ENCODE data around the gene TTC22. TPM values are rescaled to one million over a fixed set of nuclear protein-coding genes. Genes with fewer than 3 reads are reported as not detected.

Gene TTC22
- total RNA-seq, 3 donors from 2014 or later, result 51.6 to 122 (median 70.8) TPM

GRCh38 chr1:54837002-54837853 is 36.1 kb upstream of the TTC22 start:
- Histone ChIP-seq H3K4me1 (ENCODE audit: low read depth) (no peaks in the 10 kb centered on the region), H3K36me3 (ENCODE audit: low read depth) (no peaks in the 10 kb centered on the region), H3K4me3 (no peak overlapping the region), H3K9me3 (no peaks in the 10 kb centered on the region)
- no peak for ATAC-seq
- no peak for TF ChIP-seq CTCF (IDR thresholded peaks at IDR 0.05)
- DNase-seq, result no peak
- intact Hi-C loops (cut with DNase I, micrococcal nuclease), result no loop called here

- H3K9me3 ChIP-seq, result no peaks in the 10 kb centered on the region
- no peak for TF ChIP-seq CTCF (IDR thresholded peaks at IDR 0.05)
- no peak for ATAC-seq
- no peaks in the 10 kb centered on the region for H3K36me3 ChIP-seq (ENCODE audit: low read depth)
- intact Hi-C loops (cut with DNase I, micrococcal nuclease), result no loop called here
- H3K4me1 ChIP-seq (ENCODE audit: low read depth), result no peaks in the 10 kb centered on the region
- no peak for DNase-seq
- no peak overlapping the region for H3K4me3 ChIP-seq
These were observed 35.5 kb upstream of the TTC22 start for GRCh38 chr1:54836594-54836993.

- no peak overlapping the region for H3K4me3 ChIP-seq
- no peaks in the 10 kb centered on the region for H3K9me3 ChIP-seq
- intact Hi-C loops (cut with DNase I, micrococcal nuclease), result no loop called here
- H3K4me1 ChIP-seq (ENCODE audit: low read depth), result no peaks in the 10 kb centered on the region
- H3K36me3 ChIP-seq (ENCODE audit: low read depth), result no peaks in the 10 kb centered on the region
- ATAC-seq (no peak), DNase-seq (no peak)
- no peak for TF ChIP-seq CTCF (IDR thresholded peaks at IDR 0.05)
These were observed 34.8 kb upstream of the TTC22 start for GRCh38 chr1:54835970-54836369.

- DNase-seq (no peak), ATAC-seq (no peak)
- H3K36me3 ChIP-seq (ENCODE audit: low read depth), result no peaks in the 10 kb centered on the region
- H3K9me3 ChIP-seq, result no peaks in the 10 kb centered on the region
- H3K4me1 ChIP-seq (ENCODE audit: low read depth), result no peaks in the 10 kb centered on the region
- TF ChIP-seq CTCF (IDR thresholded peaks at IDR 0.05), result no peak
- H3K4me3 ChIP-seq, result no peak overlapping the region
- intact Hi-C loops (cut with DNase I, micrococcal nuclease), result no loop called here
These were observed 34.2 kb upstream of the TTC22 start for GRCh38 chr1:54835131-54835898.

GRCh38 chr1:54834007-54834541 is 33.0 kb upstream of the TTC22 start:
- no peaks in the 10 kb centered on the region for H3K9me3 ChIP-seq
- ATAC-seq (no peak), DNase-seq (no peak)
- no peak for TF ChIP-seq CTCF (IDR thresholded peaks at IDR 0.05)
- H3K36me3 ChIP-seq (ENCODE audit: low read depth), result no peaks in the 10 kb centered on the region
- H3K4me3 ChIP-seq, result no peak overlapping the region
- intact Hi-C loops (cut with DNase I, micrococcal nuclease), result no loop called here
- H3K4me1 ChIP-seq (ENCODE audit: low read depth), result no peaks in the 10 kb centered on the region
